Measurements from ENCODE around the gene SLC2A6. TPM values are rescaled to one million over a fixed set of nuclear protein-coding genes. Genes with fewer than 3 reads are reported as not detected.

SLC2A6 gene
- total RNA-seq, 1 donor from 2014 or later, result 8.7 TPM

- H3K27ac ChIP-seq, result no peak overlapping the region
- TF ChIP-seq CTCF (IDR thresholded peaks at IDR 0.05), result no peak
- DNase-seq (ENCODE audit: low spot score in 2 of 2), result no peak
- H3K36me3 ChIP-seq, result peaks cover 12% of the 10 kb centered on the region in 2 donors
- intact Hi-C loops (cut with DNase I), result no loop called here
- H3K9me3 ChIP-seq, result no peaks in the 10 kb centered on the region
- H3K4me3 ChIP-seq, result no peak overlapping the region
- H3K4me1 ChIP-seq, result peaks cover 0 to 12% of the 10 kb centered on the region in 2 donors
- no peaks in the 10 kb centered on the region for H3K27me3 ChIP-seq
Measured at GRCh38 chr9:133463234-133463863, 15.6 kb downstream of the SLC2A6 start.

- H3K36me3 ChIP-seq, result peaks cover 8% of the 10 kb centered on the region in 2 donors
- peaks cover 0 to 12% of the 10 kb centered on the region in 2 donors for H3K4me1 ChIP-seq
- intact Hi-C loops (cut with DNase I), result no loop called here
- no peak for DNase-seq (ENCODE audit: low spot score in 2 of 2)
- H3K27ac ChIP-seq, result no peak overlapping the region
- no peak for TF ChIP-seq CTCF (IDR thresholded peaks at IDR 0.05)
- H3K27me3 ChIP-seq, result no peaks in the 10 kb centered on the region
- no peak overlapping the region for H3K4me3 ChIP-seq
- H3K9me3 ChIP-seq, result no peaks in the 10 kb centered on the region
Measured at GRCh38 chr9:133461975-133462374, 16.9 kb downstream of the SLC2A6 start.

GRCh38 chr9:133460405-133461175 lies 18.3 kb downstream of the SLC2A6 start:
- DNase-seq (ENCODE audit: low spot score in 2 of 2), result peak; percentile 44 to 81
- Histone ChIP-seq H3K27ac (peak overlapping the region; percentile 81 to 91), H3K9me3 (no peaks in the 10 kb centered on the region), H3K4me3 (peak overlapping the region; percentile 63 to 90), H3K36me3 (peaks cover 4 to 8% of the 10 kb centered on the region in 2 donors), H3K27me3 (no peaks in the 10 kb centered on the region), H3K4me1 (peaks cover 0 to 12% of the 10 kb centered on the region in 2 donors)
- no peak for TF ChIP-seq CTCF (IDR thresholded peaks at IDR 0.05)
- intact Hi-C loops (cut with DNase I), result loop anchor here (1.0 kb wide), 1 partner anchor 565 kb away; the partner anchor contains the start of gene BRD3OS

- H3K27ac ChIP-seq, result peak within 1 kb of the TSS; percentile 81 to 91
- no peak for TF ChIP-seq CTCF (IDR thresholded peaks at IDR 0.05)
- peak; percentile 88 to 98 for DNase-seq (ENCODE audit: low spot score in 2 of 2)
- H3K4me1 ChIP-seq, result peaks cover 0 to 12% of the 10 kb centered on the region in 2 donors
- no peaks in the 10 kb centered on the region for H3K27me3 ChIP-seq
- no peaks in the 10 kb centered on the region for H3K9me3 ChIP-seq
- peaks cover under 1 to 3% of the 10 kb centered on the region in 2 donors for H3K36me3 ChIP-seq
- peak within 1 kb of the TSS; percentile 63 to 90 for H3K4me3 ChIP-seq
- intact Hi-C loops (cut with DNase I), result loop anchor here (1.0 to 2.0 kb wide), 5 partner anchors 20 to 566 kb away; partner anchors contain the start of genes BRD3OS, MED22, REXO4 and RPL7A
Measured at GRCh38 chr9:133459476-133460404, 19.2 kb downstream of the SLC2A6 start, which contains the start of gene CACFD1. TSS of gene CACFD1 (plus strand) at chr9:133459978. CDS start at chr9:133460067, 89 bp downstream.
